HG03571 (cell line): ENCODE results near the gene NLN.
"Not testable (repeated sequence)": the region's sequence is repeated elsewhere in the genome, so short reads cannot be mapped to it uniquely, and the experiment has no call there.

ENCODE experiments used
- ATAC-seq: cut with Tn5 transposase; IDR thresholded peaks from one replicate; pipeline ENCODE4 v1.9.1; 2021; ENCODE audit not compliant: unreplicated experiment

The NLN gene

DNA sequence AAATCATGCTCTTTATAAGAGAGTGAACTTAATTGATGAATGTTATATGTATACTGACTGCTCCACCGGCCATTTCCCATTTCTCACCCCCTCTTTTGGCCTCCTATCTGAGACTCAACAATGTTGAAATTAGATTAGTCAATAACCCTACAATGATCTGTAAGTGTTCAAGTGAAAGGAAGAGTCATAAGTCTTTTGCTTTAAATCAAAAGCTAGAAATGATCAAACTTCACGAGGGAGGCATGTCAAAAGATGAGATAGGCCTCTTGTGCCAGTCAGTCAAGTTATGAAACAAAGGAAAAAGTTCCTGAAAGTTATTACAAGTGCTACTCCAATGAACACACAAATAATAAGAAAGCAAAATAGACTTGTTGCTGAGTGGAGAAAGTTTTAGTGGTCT is 83.1 kb downstream of the NLN start:
- no peak for ATAC-seq

DNA sequence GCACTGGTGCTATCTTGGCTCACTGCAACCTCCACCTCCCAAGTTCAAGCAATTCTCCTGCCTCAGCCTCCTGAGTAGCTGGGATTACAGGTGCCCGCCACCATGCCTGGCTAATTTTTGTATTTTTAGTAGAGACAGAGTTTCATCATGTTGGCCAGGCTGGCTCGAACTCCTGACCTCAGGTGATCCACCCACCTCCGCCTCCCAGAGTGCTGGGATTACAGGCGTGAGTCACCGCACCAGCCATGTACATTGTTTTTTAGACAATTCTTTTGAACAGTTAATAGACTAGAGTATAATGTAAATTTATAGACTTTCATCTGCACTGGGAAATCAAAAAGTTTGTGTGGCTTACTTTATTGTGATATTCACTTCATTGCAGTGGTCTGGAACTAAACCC is 85.5 kb downstream of the NLN start:
- ATAC-seq = not testable (repeated sequence)

DNA sequence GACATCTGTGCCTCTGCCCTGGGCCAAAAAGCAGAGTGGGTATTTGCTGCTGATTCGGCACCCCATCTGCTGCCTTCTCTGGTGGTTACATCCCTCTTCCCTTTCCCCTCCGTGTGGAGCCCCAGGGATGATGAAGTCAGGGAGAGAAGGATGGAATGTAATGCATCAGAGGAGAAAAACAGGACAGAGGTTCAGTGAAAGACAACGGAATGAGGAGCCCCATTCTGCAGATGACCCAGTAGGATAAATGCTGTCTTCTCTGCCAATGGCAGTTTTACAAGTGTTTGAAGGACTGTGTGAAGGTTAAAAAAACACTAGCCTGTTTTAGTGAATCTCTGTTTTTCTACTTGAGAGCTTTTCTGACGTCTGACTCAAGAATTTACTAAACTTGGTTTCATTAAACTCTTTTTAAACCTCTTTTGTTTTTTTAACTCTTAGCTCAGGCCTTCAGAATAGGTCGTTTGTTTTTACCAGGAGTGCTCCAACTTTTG is 86.3 kb downstream of the NLN start:
- no peak for ATAC-seq

DNA sequence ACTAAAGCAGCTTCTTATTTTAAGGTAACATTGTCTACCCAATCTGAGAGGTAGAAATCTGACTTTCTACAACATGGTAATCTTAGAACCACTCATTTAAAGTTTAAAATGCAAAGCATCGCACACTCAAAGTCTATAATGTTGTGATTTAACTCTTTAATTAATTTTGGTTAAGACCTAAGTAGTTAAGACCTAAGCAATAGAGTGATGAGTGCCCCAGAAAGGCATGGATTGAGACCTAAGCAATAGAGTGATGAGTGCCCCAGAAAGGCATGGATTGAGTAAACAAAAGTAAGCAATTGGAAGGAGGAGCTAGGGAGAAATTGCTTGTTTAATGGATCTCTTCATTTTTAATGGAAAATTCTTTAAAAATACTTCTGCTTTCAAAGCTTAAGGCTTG is 86.8 kb downstream of the NLN start:
- ATAC-seq = no peak

DNA sequence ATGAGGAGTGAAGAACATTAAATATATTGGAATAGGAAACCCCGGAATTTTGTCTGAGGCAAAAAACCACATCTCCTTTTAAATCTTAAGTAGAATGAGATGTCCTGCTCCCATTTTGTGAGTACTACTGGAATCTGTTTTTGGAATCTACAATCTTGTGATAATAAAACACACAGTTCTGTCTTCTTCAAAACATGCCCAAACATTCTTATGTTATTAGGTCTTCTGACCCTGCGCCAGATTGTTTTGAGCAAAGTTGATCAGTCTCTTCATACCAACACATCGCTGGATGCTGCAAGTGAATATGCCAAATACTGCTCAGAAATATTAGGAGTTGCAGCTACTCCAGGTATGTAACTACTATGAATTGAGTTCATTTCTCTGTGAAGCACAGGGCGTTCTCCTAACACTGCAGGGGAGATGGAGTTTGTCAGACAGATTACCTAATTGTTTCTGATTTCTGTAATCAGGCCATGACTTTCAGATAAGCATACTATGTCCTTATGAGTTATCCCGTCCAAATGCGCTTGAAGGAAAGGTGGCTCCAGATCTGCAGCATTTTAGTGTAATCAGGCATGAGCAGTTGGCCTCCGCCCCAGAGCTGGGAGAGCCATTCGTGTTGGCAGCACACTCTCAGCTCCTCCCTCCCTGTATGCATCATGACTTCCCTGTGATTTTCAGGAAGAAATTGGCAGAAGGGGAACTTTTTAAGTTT is 88.0 kb downstream of the NLN start:
- no peak for ATAC-seq

DNA sequence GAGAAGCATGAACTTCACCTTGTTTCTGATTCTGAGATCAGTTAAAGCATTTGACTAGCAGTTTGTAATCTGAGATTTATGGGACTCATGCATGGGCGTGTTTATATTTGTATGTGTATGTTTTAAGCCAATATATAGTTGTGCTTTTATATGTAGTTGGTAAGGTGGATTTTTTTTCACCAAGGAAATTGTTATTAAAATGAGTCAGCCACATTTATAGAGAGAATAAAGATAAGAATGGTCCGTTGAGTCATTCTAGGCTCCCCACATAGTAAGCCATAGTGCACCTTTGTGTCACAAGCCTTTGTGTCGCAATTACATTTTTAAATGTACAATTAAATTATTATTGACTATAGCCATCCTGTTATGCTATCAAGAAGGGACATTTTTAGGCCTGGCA is 89.0 kb downstream of the NLN start:
- ATAC-seq = no peak

DNA sequence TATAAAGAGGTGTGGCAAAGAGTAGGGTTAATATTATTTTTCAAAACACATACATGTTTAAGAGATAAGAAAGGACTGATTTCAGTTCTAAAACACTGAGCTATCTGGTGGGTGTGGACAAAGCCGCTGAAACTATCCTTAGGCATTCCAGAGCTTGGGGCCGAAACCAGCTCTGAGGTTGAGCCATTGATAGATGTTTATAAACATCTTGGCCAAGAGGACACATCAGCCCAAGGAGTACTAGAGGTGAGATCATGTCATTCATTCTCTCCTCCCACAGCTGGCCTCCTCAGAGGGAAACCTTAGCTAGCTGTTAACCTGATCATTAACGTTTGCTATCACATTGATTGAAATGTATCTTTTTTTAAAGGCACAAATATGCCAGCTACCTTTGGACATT is 89.9 kb downstream of the NLN start:
- ATAC-seq = no peak

DNA sequence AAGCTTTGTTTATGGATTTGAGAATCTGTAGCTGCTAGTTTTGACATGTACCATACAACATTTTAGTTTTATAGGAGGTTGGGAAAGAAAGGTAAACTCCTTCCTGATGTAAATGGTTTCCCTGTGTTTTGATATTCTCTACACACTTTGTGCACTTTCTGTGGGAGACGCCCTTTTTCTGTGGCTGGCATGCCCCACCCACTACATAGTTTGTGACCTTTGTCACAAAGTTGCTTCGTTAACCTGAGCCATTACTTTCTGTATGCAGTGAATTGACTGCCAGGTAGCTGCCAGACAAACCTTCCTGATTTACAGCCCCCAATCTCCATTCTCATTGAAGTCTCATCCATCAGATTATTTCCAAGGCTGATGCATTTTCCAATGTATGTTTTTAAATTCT is 90.6 kb downstream of the NLN start:
- ATAC-seq = no peak

DNA sequence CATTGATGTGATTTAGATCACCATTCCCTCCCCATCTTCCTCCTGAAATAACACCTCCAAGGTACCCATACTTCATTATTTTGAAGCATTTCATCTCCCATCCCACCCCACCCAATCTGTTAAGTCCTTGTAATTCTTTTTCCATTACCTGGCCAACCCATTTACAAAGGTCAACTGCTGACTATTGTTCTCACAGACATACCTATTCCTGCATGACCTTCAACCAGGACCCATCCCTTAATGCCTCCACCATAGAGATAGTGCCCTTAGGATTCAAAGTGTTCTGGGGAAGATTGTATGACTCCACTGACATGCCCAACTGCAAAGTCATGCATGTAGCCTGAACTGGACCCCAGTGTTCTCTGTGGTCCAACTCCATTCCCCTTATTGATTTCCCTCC is 91.2 kb downstream of the NLN start:
- ATAC-seq = no peak

DNA sequence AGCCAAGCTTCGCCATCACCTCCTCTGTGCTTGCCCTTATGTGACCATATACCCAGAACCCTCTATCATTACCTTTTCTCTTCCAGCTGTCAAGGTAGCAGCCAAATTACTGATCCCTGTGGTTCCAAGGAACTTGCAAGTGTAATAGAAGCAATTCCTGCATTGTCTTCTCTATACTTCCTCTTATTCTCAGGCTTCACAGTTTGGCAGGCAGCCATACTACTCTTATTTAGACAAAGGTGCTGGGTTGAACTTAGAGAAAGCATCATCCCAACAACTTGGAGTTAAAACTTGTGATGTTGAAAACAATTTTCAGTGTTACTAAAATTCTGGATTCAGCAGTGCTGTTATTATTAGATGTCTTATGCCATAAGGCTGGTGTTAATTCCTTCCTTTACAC is 93.2 kb downstream of the NLN start:
- no peak for ATAC-seq

DNA sequence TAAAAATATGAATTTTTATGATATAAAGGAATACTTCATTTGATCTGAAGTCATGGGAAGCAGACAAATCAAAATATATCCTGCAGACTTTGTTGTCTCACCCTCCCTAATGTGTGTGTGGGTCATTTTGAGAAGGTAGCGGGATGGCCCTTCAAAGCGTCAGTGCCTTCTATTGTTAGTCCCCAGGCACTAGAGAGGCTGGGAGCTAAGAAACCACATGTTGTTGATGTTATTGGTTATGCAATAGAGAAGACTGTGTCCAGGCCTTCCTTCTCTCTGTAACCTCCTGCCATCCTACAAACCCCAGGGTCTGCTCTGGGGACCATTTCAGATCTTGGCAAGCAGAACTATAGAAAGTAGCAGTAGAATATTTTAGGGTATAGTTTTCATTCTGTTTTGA is 94.7 kb downstream of the NLN start:
- no peak for ATAC-seq

DNA sequence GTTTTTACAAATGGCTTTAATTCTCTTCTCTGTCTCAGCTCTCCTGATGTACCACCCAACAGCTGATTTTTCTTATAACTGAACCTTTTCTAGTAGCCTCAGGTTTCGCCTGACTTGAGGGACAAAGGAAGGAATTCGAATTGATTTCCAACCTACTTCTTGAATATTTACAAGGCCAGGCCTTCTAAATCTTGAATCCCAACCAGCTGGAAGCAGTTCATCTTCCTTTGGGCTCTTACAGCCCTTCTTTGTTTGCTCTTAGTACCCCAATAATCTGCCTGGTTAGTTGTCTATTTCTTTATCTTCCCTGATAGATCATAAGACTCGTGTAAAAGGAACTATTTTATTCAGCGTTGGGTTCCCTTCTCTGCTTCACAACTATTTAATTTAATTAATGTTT is 95.9 kb downstream of the NLN start:
- no peak for ATAC-seq

DNA sequence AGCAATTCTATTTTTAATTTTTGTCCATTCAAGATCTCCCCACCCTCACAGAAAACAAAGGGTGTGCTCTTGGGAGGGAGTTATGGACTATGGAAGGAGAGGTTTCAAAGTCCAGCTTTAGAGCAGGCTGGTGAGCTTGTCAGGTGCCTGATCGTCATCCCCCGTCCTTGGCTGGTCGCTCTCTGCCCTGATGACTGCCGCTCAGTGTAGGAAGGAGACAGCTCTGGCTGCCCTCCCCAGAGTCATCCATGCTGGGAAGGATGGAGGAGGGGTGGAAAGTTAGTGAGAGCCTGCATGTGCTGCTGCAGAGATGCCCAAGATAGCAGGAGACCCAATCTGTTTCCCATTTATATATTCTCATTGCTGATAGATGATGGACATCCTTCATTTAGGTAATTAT is 96.6 kb downstream of the NLN start:
- no peak for ATAC-seq

DNA sequence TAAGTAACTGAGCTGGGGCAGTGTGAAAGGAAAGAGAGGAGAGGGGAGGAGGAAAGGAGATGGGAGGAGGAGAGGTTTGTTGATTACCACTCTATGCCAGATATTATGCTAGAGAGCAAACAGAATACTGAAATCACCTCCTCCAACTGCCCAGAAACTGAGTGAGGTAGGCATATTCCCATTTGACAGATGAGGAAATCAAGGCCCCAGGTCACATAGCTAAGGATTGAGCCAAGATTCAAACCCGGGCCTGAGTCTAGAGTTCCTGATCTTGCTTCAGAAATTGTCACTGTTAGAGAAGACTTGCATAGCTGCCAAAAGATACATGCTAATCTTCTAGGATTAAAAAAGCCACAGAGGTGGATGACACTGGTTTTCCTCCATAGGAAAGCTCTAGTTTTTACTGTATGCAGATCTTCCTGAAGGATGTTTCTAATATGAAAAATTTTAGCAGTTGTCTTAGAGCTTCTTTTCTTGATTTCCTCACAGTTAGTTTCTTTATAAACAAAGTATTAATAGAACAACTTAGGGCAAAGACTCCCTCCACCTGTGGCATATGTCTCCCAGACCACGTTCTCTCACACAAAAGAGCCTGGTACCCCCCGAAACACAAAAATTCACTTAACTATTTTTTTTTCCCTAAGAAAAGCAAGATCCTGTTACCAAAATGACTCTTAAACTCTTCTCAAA is 97.4 kb downstream of the NLN start:
- no peak for ATAC-seq

DNA sequence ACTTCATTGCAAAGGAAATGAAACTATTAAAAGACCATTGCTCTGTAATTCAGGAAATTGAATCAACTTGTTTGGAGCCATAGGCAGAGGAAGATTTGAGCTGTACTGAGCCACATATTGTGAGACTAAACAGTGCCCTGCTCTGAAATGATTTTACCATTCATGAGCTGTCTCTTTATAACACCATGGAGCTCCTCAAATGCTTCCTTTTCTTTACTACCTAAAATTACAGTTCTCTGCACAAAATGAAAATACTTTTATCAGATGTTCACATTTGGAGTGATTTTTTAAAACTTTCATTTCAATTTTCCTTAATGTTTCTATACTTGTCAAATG is 97.9 kb downstream of the NLN start:
- ATAC-seq = no peak

DNA sequence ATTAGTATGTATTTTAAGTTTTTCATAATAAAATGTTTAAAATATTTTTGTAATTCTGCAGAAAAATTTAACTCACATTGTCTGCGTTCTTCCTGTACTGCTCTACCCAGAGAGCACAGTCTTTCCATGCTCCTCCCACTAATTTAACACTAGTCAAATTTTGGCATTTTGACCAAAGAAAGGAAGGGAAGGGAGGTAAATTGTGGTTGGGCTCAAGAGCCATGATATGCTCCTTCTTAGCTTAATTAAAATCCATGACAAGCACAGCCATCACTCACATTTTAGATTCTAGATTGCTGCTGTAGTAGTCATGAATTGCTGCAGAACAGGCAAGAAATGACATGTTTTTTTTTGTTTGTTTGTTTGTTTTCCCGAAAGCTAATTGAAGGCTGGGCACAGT is 98.4 kb downstream of the NLN start:
- ATAC-seq = no peak

DNA sequence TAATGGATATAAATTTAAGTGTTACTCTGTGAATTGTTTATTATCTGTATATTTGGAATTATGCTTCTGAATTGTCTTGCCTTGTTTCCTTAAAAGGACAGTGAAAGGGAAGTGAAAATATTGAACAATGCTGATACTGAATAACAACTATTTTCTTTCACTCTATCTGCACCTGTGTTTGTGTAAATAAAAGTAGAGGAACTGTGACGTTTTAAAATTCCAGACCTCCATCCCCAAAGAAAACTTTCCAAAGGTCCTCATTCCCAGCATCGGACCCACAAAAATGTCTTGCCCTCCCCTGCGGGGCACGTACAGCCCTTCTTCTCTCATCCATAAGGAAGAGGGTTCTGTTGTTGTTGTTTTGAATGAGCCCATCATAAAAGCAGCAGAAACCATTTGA is 100.0 kb downstream of the NLN start:
- ATAC-seq = no peak

DNA sequence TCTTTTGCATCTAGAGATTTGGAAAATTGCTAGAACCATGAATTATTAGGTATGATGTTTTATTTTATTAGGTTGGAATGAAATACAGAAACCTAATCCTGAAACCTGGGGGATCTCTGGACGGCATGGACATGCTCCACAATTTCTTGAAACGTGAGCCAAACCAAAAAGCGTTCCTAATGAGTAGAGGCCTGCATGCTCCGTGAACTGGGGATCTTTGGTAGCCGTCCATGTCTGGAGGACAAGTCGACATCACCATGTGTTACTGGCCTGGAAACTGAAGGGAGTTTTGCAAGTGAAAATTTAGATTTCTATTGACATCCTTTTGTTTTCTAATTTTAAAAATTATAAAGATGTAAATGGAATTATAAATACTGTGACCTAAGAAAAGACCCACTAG is 100.7 kb downstream of the NLN start:
- ATAC-seq = no peak

DNA sequence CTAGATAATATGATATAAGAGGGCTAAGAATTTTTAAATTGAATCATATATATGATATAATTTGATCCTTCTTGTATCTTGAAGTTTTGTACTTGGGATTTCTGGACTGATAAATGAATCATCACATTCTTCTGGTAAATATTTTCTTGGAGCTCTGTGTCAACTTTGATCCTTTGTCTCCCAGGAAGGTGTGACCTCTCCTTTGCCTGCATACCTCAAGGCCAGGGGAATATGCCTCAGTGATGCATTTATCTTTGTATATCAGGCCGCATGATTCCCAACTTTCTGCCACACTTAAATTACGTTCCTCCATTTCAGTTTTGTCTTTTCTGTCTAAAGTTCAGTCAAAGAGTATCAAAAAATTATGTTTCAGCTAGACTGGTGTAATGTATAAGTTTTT is 101.2 kb downstream of the NLN start:
- no peak for ATAC-seq

DNA sequence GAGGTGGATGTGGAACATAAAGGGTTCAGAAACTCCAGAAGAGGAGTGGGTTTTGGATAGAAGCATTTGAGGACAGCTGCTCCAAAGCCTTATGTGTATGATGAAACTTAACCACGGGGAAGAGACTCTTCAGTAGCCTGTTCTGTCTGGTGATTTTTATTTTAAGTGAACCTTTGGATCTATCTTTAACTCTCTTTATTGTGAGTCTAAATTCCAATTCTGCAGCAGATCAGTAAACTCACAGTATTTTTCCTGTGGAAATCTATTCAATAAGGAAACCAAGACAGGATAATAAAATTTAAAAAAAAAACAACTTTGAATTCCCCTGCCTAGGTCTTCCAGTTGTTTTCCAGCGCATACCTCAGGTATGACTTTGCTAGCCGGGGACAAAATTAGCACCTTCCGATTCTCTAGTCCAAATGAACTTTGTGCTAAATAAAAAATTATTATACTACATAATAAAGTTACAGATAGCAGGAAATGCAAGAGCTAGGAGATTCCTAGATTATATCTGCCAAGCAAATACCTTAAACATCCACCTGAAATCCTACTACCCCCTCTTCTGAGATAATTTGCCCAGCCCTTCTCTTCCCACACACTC is 101.9 kb downstream of the NLN start:
- ATAC-seq = no peak

DNA sequence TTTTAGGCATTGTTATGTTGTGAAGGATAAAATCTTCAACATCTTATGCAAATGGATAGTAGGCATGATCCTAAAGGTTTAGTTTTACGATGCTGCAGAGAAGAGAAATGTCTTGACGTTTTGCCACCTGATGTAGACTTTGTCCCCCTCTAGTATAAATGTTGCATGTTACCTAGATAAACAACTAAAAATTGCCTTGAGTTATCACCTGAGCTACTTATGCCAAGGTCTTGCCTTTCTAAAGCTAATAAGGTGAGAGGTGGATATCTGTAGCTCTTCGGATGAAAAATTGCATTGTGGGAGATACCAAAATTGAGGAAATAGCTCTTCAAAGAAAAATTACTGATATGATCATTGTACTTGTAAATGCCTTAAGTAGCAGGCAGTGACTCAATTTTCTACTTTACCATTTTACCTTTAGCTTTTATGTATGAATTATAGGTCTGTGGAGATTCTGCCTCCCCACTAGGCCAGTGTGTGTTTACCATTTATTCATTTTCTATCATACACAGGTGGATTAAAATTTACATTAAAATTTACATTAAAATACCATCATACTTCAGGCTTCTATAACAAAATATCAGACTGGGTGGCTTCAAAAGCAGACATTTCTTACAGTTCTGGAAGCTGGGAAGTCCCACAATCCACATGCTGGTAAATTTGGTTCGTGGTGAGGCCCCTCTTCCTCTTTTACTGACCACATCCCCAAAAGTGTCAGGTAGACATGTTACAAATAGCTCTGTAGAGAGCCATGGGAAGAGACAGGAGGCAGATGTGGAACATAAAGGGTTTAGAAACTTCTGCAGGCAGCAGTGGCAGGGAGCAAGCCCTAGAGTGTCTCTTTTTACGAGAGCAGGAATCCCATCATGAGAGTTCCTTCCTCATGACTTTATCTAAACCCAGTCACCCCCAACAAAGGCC is 103.7 kb downstream of the NLN start:
- peak; percentile 60 for ATAC-seq
